ENCODE measurements around the gene FHOD3.

Gene FHOD3

DNA sequence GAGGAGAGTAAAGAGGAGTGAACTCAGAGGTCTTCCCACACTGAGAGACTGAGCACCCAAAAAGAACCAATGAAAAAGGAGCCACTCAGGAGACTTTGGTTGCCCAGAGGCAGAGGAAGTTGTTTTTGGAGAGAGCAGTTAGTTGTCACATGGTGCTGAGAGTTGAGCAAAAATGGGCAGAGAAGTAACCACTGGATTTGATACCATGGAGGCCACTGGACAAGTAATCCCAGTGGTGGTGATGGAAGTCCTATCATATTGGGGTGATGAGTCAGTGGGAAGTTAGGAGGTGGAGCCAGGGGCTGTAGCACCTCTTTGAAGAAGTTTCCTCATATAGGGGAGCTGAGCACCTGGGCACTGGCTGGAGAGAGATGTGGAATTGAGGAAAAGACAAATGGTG is 295.5 kb downstream of the FHOD3 start:
- DNase-seq: no peak
- H3K27ac ChIP-seq (ENCODE audit: insufficient read depth in 1 of 2, low read depth in 1 of 2, low read length in 2 of 2, poor library complexity in 1 of 2, severe bottlenecking in 2 of 2): no peak overlapping the region
- POLR2A ChIA-PET: no interaction called here
- no peaks in the 10 kb centered on the region for H3K4me1 ChIP-seq (ENCODE audit: control extremely low read depth in 1 of 4, control insufficient read depth in 4 of 4, insufficient read depth in 4 of 4, low read length in 3 of 4)
- CTCF ChIA-PET: interaction anchor here (1.2 kb wide), 1 partner anchor 24 kb away, joined by 3 read pairs; no protein-coding TSS in a partner anchor
- H3K4me3 ChIP-seq (ENCODE audit: control insufficient read depth in 1 of 7, extremely low read depth in 1 of 7, insufficient read depth in 4 of 7, low read depth in 2 of 7, low read length in 6 of 7): no peak overlapping the region
- H3K27me3 ChIP-seq (replicated peaks in 2 of 5; ENCODE audit: control insufficient read depth in 4 of 5, insufficient read depth in 5 of 5, low read length in 4 of 5): no peaks in the 10 kb centered on the region
- no peaks in the 10 kb centered on the region for H3K9me3 ChIP-seq (ENCODE audit: control extremely low read depth in 1 of 5, control insufficient read depth in 4 of 5, insufficient read depth in 2 of 5, low read depth in 1 of 5, low read length in 4 of 5)
- no peaks in the 10 kb centered on the region for H3K36me3 ChIP-seq (ENCODE audit: control insufficient read depth in 4 of 4, insufficient read depth in 4 of 4, low read length in 3 of 4)

DNA sequence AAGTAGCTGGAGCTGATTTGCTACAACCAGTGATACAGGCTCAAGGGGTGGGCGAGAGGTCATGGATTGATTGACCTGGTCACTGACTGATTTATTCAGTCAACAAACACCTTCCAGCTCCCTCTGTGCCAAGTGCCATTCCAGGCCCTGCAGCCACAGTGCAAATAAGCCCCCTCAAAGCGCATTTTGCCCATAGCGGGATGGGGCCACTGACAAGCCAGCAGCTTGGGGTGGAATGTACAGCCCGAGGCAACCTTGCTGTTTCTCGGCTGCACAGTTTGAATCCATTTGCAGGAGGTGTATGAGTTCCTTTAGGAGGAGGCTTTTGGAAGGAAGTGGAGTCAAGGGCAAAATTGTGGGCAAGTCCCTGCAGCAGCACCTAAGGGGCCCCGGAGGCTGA is 296.1 kb downstream of the FHOD3 start:
- DNase-seq: no peak
- H3K36me3 ChIP-seq (ENCODE audit: control insufficient read depth in 4 of 4, insufficient read depth in 4 of 4, low read length in 3 of 4): no peaks in the 10 kb centered on the region
- ChIA-PET POLR2A (no interaction called here), CTCF (interaction anchor here (1.2 kb wide), 1 partner anchor 23 kb away, joined by 3 read pairs; no protein-coding TSS in a partner anchor)
- no peak overlapping the region for H3K27ac ChIP-seq (ENCODE audit: insufficient read depth in 1 of 2, low read depth in 1 of 2, low read length in 2 of 2, poor library complexity in 1 of 2, severe bottlenecking in 2 of 2)
- H3K4me3 ChIP-seq (ENCODE audit: control insufficient read depth in 1 of 7, extremely low read depth in 1 of 7, insufficient read depth in 4 of 7, low read depth in 2 of 7, low read length in 6 of 7): no peak overlapping the region
- H3K4me1 ChIP-seq (ENCODE audit: control extremely low read depth in 1 of 4, control insufficient read depth in 4 of 4, insufficient read depth in 4 of 4, low read length in 3 of 4): no peaks in the 10 kb centered on the region
- H3K9me3 ChIP-seq (ENCODE audit: control extremely low read depth in 1 of 5, control insufficient read depth in 4 of 5, insufficient read depth in 2 of 5, low read depth in 1 of 5, low read length in 4 of 5): no peaks in the 10 kb centered on the region
- no peaks in the 10 kb centered on the region for H3K27me3 ChIP-seq (replicated peaks in 2 of 5; ENCODE audit: control insufficient read depth in 4 of 5, insufficient read depth in 5 of 5, low read length in 4 of 5)
- WGBS (ENCODE audit: insufficient coverage): 95% methylated on average over 4 of the region's 6 CpGs

DNA sequence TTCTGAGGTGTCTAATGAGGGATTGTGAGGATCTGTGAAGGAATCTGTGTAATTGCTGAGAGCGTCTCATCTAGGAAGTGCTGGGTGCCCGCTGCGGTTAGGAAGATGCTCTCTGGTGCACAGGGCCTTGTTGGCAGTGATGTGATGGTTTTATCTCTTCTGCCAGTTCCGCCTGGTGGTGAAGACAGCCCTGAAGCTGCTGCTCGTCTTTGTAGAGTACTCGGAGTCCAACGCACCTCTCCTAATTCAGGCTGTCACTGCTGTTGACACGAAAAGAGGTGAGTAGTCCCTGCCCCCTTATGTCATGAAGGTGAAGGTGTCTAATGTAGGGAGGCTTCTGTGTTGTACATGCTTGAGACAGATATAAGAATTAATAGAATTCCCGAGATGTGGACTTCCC is 297.1 kb downstream of the FHOD3 start:
- CTCF ChIA-PET: no interaction called here
- H3K4me1 ChIP-seq (ENCODE audit: control extremely low read depth in 1 of 4, control insufficient read depth in 4 of 4, insufficient read depth in 4 of 4, low read length in 3 of 4): no peaks in the 10 kb centered on the region

DNA sequence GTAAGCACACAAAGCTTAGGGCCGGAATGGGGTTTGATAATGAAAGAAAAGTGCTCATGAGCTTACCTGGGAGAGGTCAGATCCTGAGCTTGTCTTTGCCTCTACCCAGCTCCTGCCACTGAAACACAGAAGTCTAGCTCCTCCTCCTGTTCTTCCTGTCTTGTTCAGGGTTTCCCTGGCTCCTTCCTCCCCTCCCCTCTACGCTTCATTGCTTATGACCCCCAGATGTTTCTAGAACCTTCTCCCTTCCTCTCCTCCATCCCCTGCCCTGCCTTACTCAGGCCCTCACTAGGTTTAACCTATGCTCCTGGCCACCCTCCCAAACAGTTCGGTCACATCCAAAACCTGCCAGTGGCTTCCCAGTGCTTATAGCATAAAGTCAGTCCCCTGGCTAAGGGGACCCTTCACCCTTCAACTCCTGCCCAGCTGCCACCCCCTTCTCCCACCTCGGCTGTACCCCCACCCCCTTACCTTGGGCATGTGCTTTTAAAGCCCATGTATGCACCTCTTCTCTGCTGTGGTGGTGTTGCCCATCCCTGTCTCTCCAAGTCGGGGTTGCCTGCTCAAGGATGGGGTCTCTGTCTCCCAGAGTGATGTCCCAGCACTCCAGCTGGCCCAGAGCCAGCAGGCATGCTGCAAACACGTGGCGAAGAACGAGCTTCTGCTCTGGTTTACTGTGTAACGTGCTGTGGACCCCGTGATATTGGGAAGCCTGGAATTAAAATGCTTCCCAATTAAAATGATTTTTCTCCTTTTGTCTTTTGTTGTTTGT is 297.7 kb downstream of the FHOD3 start:
- whole genome bisulfite sequencing (ENCODE audit: insufficient coverage): 94% methylated on average over 9 of the region's 10 CpGs
- ChIA-PET CTCF (no interaction called here), POLR2A (no interaction called here)
- DNase-seq: no peak
- H3K27ac ChIP-seq (ENCODE audit: insufficient read depth in 1 of 2, low read depth in 1 of 2, low read length in 2 of 2, poor library complexity in 1 of 2, severe bottlenecking in 2 of 2): no peak overlapping the region
- H3K4me1 ChIP-seq (ENCODE audit: control extremely low read depth in 1 of 4, control insufficient read depth in 4 of 4, insufficient read depth in 4 of 4, low read length in 3 of 4): no peaks in the 10 kb centered on the region
- H3K9me3 ChIP-seq (ENCODE audit: control extremely low read depth in 1 of 5, control insufficient read depth in 4 of 5, insufficient read depth in 2 of 5, low read depth in 1 of 5, low read length in 4 of 5): no peaks in the 10 kb centered on the region
- no peaks in the 10 kb centered on the region for H3K27me3 ChIP-seq (replicated peaks in 2 of 5; ENCODE audit: control insufficient read depth in 4 of 5, insufficient read depth in 5 of 5, low read length in 4 of 5)
- H3K36me3 ChIP-seq (ENCODE audit: control insufficient read depth in 4 of 4, insufficient read depth in 4 of 4, low read length in 3 of 4): no peaks in the 10 kb centered on the region
- no peak overlapping the region for H3K4me3 ChIP-seq (ENCODE audit: control insufficient read depth in 1 of 7, extremely low read depth in 1 of 7, insufficient read depth in 4 of 7, low read depth in 2 of 7, low read length in 6 of 7)

More for the DNA sequence above, 297.1 kb downstream of the FHOD3 start:
- DNase-seq: no peak
- H3K9me3 ChIP-seq (ENCODE audit: control extremely low read depth in 1 of 5, control insufficient read depth in 4 of 5, insufficient read depth in 2 of 5, low read depth in 1 of 5, low read length in 4 of 5): no peaks in the 10 kb centered on the region
- WGBS (ENCODE audit: insufficient coverage): 100% methylated on average over 8 of the region's 9 CpGs
- no peak overlapping the region for H3K27ac ChIP-seq (ENCODE audit: insufficient read depth in 1 of 2, low read depth in 1 of 2, low read length in 2 of 2, poor library complexity in 1 of 2, severe bottlenecking in 2 of 2)
- H3K4me3 ChIP-seq (ENCODE audit: control insufficient read depth in 1 of 7, extremely low read depth in 1 of 7, insufficient read depth in 4 of 7, low read depth in 2 of 7, low read length in 6 of 7): no peak overlapping the region
- POLR2A ChIA-PET: no interaction called here
- no peaks in the 10 kb centered on the region for H3K36me3 ChIP-seq (ENCODE audit: control insufficient read depth in 4 of 4, insufficient read depth in 4 of 4, low read length in 3 of 4)
- H3K27me3 ChIP-seq (replicated peaks in 2 of 5; ENCODE audit: control insufficient read depth in 4 of 5, insufficient read depth in 5 of 5, low read length in 4 of 5): no peaks in the 10 kb centered on the region

DNA sequence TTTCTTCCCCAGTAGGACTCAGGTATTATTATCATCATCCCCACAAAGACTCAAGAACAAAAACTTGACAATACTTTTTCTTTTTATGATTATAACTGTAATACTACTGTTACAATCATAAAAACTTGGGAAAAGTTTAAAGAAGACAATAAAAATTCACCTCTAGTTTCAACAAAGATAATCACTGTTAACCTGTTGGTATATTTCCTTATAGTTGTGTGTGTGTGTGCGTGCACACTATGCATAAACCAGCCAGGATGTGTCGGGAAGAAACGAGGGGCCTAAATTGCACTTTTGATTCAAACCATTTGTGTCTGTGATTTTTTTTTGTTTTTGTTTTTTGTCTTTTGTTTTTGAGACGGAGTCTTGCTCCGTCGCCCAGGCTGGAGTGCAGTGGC is 298.3 kb downstream of the FHOD3 start:
- WGBS (ENCODE audit: insufficient coverage): 97% methylated on average over 5 of the region's 6 CpGs
- CTCF ChIA-PET: no interaction called here

DNA sequence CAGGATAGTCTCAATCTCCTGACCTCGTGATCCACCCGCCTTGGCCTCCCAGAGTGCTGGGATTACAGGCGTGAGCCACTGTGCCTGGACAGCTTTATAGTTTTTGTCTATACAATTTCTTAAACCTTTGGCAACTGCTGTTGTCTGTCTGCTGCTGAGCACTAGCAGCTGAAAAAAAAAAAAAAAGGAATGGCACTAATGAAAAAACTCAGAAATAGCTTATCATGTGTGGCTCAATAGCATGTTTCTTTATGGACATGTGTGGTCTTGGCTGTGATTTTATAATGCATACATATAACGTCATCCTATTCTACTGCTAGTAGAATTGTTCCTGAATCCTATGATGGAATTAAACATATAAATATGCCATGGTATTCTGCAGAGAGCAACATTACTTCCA is 300.1 kb downstream of the FHOD3 start:
- WGBS (ENCODE audit: insufficient coverage): no CpG with 5 or more reads among the region's 4 CpGs
- Histone ChIP-seq H3K4me3 (ENCODE audit: control insufficient read depth in 1 of 7, extremely low read depth in 1 of 7, insufficient read depth in 4 of 7, low read depth in 2 of 7, low read length in 6 of 7) (no peak overlapping the region), H3K36me3 (ENCODE audit: control insufficient read depth in 4 of 4, insufficient read depth in 4 of 4, low read length in 3 of 4) (no peaks in the 10 kb centered on the region), H3K9me3 (ENCODE audit: control extremely low read depth in 1 of 5, control insufficient read depth in 4 of 5, insufficient read depth in 2 of 5, low read depth in 1 of 5, low read length in 4 of 5) (no peaks in the 10 kb centered on the region), H3K27me3 (replicated peaks in 2 of 5; ENCODE audit: control insufficient read depth in 4 of 5, insufficient read depth in 5 of 5, low read length in 4 of 5) (no peaks in the 10 kb centered on the region), H3K27ac (ENCODE audit: insufficient read depth in 1 of 2, low read depth in 1 of 2, low read length in 2 of 2, poor library complexity in 1 of 2, severe bottlenecking in 2 of 2) (no peak overlapping the region), H3K4me1 (ENCODE audit: control extremely low read depth in 1 of 4, control insufficient read depth in 4 of 4, insufficient read depth in 4 of 4, low read length in 3 of 4) (no peaks in the 10 kb centered on the region)
- CTCF ChIA-PET: no interaction called here
- no peak for DNase-seq
- POLR2A ChIA-PET: no interaction called here

More for the DNA sequence above, 298.3 kb downstream of the FHOD3 start:
- POLR2A ChIA-PET: no interaction called here
- no peak for DNase-seq
- H3K4me1 ChIP-seq (ENCODE audit: control extremely low read depth in 1 of 4, control insufficient read depth in 4 of 4, insufficient read depth in 4 of 4, low read length in 3 of 4): no peaks in the 10 kb centered on the region
- H3K27ac ChIP-seq (ENCODE audit: insufficient read depth in 1 of 2, low read depth in 1 of 2, low read length in 2 of 2, poor library complexity in 1 of 2, severe bottlenecking in 2 of 2): no peak overlapping the region
- H3K4me3 ChIP-seq (ENCODE audit: control insufficient read depth in 1 of 7, extremely low read depth in 1 of 7, insufficient read depth in 4 of 7, low read depth in 2 of 7, low read length in 6 of 7): no peak overlapping the region
- no peaks in the 10 kb centered on the region for H3K27me3 ChIP-seq (replicated peaks in 2 of 5; ENCODE audit: control insufficient read depth in 4 of 5, insufficient read depth in 5 of 5, low read length in 4 of 5)
- H3K36me3 ChIP-seq (ENCODE audit: control insufficient read depth in 4 of 4, insufficient read depth in 4 of 4, low read length in 3 of 4): no peaks in the 10 kb centered on the region
- no peaks in the 10 kb centered on the region for H3K9me3 ChIP-seq (ENCODE audit: control extremely low read depth in 1 of 5, control insufficient read depth in 4 of 5, insufficient read depth in 2 of 5, low read depth in 1 of 5, low read length in 4 of 5)

DNA sequence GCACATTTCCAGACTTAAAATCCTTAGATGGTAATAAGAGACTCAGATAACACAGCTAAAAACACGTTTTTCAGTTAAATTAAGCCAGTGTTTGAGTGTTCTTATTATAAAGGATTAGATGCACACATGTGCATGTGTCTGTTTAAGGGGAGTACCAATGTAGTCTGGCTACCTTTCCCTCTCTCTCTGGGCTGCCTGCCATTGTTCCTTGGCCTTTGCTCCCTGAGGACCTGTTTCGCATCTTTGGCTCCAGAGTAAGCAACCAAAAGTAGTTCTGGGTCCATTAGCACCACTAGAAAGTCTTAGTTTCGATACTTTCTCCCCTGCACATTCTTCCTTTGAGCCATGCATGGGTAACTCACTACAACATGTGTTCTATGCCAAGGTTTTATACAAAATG is 303.0 kb downstream of the FHOD3 start:
- H3K4me1 ChIP-seq (ENCODE audit: control extremely low read depth in 1 of 4, control insufficient read depth in 4 of 4, insufficient read depth in 4 of 4, low read length in 3 of 4): no peaks in the 10 kb centered on the region
- no peaks in the 10 kb centered on the region for H3K36me3 ChIP-seq (ENCODE audit: control insufficient read depth in 4 of 4, insufficient read depth in 4 of 4, low read length in 3 of 4)
- no peak overlapping the region for H3K4me3 ChIP-seq (ENCODE audit: control insufficient read depth in 1 of 7, extremely low read depth in 1 of 7, insufficient read depth in 4 of 7, low read depth in 2 of 7, low read length in 6 of 7)
- H3K9me3 ChIP-seq (ENCODE audit: control extremely low read depth in 1 of 5, control insufficient read depth in 4 of 5, insufficient read depth in 2 of 5, low read depth in 1 of 5, low read length in 4 of 5): no peaks in the 10 kb centered on the region
- CTCF ChIA-PET: no interaction called here
- H3K27ac ChIP-seq (ENCODE audit: insufficient read depth in 1 of 2, low read depth in 1 of 2, low read length in 2 of 2, poor library complexity in 1 of 2, severe bottlenecking in 2 of 2): no peak overlapping the region
- DNase-seq: no peak
- H3K27me3 ChIP-seq (replicated peaks in 2 of 5; ENCODE audit: control insufficient read depth in 4 of 5, insufficient read depth in 5 of 5, low read length in 4 of 5): no peaks in the 10 kb centered on the region
- POLR2A ChIA-PET: no interaction called here
- WGBS (ENCODE audit: insufficient coverage): 94% methylated on average over 3 of the region's 3 CpGs

Measured in common myeloid progenitor, CD34-positive (primary cell).